CD4-positive, alpha-beta T cell treated with Interferon gamma for 1 hour (primary cell): ENCODE data around the gene DDX31.

Experiments used
- DNase-seq: peaks from one replicate; pipeline ENCODE4 v3.0.0-alpha.2; 2020

Gene DDX31

GRCh38 chr9:132632413-132633129 lies 37.2 kb downstream of the DDX31 start:
- DNase-seq, result no peak

DNA sequence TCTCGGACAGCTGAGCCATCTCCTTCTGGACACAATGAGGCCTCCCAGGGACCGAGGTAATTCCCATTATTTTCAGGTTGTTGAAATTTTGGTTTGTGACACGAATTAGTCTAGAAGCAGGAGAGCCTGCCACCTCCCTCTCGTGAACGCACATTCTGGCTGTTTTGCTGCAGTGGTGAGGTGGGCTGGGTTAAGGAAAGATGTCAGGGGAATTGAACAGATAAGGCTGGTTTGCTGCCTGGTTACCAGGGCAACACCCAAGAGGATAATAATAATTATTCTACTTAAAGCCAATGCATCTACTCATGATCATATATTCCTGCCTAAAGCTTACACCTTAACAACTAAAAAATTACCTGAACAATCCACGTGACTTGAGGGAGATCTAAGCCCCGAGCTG lies 38.1 kb downstream of the DDX31 start:
- no peak for DNase-seq

DNA sequence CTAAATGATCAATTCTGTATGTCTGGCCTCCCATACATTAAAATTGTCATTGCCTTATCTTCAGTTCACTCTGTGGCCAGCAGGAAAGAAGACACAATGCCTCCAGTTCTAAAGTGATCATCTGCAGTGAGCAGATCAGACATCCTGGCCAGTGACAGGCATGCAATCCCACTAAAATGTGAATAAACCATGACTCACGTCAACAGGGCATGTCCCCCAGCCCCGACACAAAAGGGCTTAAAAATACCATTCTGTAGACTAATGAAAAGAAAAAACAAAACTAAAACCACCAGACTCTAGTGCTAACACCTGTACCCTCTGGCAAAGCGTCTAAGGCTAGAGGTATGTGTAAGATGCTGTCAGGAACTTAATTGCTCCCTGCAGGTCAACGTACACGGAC lies 38.5 kb downstream of the DDX31 start:
- DNase-seq, result no peak

DNA sequence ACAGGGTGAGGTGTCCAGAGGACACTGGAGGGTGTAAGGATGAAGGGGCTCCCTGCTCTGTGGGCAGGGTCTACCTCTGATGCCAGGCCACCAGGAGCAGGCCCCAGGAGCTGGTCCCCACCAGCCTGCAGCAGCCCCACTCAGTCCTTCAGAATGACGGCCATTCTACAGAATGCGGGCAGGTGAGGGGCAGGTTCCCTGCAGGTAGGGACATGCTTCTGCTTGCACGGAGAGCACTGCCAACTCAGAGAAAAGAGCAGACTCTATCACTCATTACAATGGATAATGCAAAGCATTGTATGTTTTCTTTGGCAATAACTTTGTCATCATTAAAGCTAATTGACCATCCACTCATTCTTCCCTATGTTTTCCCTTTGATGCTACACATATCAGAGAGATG lies 39.0 kb downstream of the DDX31 start:
- no peak for DNase-seq

GRCh38 chr9:132630116-132630515 lies 39.7 kb downstream of the DDX31 start:
- no peak for DNase-seq

- no peak for DNase-seq
These were observed 41.0 kb downstream of the DDX31 start for GRCh38 chr9:132628746-132629145.

DNA sequence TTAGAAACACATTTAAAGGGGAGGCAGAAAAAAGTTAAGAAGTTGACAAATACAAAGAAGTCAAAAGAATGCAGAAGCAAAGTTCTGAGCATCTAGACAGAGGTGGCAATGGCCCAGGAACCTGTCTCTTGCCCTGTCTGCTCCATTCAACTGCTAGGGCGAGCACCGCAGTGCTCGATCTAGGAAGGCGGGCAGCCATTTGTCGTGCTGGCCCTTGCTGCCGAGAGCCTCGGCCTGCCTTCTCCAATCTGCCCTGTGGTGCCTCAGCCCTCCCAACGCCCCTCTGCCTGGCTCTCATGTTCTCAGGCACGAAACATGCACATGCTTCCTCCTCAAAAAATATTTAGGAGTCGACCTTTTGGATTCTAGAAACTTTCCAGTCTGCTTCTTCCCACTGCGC lies 42.2 kb downstream of the DDX31 start:
- DNase-seq, result no peak

- no peak for DNase-seq
These were observed 42.7 kb downstream of the DDX31 start for GRCh38 chr9:132627106-132627505.

DNA sequence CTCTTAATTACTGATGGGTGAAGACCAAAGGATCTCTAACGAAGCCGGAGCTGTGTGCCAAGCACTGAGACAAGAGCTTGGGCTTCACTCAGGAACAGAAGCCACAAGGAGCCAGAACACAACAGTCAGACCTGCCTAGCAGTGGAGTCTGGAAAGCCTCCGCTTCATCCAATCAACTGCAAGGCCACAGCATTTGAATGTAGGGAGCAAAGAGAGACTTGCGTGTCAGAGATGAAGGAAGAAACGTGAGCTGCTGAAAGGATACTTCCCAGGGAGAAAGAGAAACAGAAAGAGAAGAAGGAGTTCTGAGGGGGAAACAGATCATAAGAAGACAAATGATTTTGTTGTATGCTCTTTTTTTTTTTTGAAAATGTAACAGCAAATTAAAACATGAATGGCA lies 43.5 kb downstream of the DDX31 start:
- DNase-seq, result no peak

GRCh38 chr9:132622159-132622558 lies 47.6 kb downstream of the DDX31 start:
- no peak for DNase-seq

DNA sequence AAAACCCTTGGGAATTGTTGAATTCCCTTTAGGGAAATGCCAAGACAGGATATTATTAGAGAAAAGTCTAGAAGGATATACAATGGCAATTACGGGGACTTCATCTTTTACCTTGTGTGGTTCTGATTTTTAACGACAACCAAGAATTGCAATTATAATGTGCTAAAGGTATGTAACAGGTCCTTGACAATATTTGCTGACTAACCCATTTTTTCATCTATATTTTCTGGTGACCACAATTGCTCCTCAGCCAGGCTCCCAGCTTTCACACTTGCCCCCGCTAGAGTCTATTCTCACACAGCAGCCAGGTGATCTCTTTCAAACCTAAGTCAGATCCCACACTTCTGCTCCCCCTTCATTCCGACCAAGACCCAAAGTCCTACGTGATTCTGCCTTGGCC lies 53.1 kb downstream of the DDX31 start:
- DNase-seq, result no peak

DNA sequence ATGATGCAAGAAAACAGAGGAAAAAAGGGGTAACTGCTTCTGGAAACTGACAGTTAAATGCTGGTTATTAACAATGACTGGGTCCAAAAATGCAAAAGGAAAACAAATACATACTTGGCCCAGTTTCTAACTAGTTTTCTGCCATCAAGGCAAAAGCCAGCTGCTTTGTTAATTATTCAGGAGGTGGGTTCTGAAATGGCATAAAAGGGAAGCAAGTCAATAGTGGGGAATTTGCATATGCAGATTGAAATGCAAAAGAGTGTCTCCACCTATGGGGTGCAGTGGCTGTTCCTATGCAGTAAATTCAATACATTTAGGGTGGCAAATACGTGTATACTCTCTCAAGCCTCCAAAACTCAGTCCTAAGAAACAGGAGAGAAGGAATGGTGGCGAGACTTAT lies 54.0 kb downstream of the DDX31 start:
- DNase-seq, result no peak

DNA sequence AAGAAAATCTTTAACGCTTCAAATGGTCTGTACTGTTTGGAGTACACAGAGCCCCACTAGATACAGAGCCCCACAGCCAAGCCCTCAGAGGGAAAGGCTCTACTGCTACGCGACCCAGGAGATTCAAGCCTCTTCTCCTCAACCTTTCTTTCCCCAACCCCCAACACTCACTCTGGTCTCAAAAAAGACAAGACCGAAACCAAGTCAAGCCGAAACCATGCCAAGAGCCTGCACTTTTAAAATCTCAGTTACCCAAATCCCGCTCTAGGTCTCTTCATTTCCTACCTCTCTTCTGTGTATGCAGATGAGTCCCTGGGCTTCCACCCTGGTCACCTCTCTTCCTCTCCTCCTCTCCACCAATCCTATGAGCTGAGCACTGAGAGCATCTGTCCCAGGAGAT lies 55.5 kb downstream of the DDX31 start:
- DNase-seq, result no peak

- DNase-seq, result no peak
These were observed 59.1 kb downstream of the DDX31 start for GRCh38 chr9:132610661-132611060.

GRCh38 chr9:132609829-132610228 lies 60.0 kb downstream of the DDX31 start:
- no peak for DNase-seq

DNA sequence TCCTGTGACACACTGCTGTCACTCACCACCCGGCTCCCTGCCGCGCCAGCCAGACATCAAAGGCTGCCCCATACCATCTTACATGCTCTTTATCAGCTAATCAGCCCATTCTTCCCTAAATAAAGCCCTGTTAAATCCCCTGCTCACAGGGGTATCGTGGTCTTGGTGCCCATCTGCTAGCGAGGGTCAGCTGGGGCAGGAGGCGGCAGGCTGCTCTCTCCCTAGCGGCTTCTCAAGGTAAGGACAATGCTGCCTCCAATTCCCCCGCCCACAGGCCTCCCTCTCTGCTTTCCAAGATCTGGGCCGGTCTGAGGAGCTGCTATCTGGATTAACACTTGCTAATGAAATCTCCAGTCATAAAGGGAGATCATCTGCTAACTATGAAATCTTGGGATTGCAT lies 60.6 kb downstream of the DDX31 start:
- DNase-seq, result no peak

GRCh38 chr9:132606066-132606465 lies 63.7 kb downstream of the DDX31 start:
- DNase-seq, result no peak

DNA sequence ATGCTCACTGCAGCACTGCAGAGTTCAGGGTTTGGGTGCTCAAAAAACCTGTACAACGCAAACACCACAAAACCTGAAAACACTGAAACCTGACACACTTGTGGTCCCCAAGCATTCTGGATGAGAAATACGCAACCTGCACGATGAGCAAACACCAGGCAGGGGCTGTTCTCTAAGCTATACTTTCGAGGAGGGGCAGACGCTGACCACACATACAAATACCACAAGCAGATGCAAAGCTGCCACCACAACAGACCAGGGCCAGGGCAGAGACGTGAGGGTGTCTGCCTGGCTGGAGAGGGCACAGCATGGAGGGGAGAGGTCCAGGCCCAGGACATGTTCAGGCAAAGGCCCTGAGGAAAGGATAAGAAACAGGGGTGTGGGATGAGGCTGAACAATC lies 64.4 kb downstream of the DDX31 start:
- DNase-seq, result no peak

GRCh38 chr9:132602207-132602606 lies 67.6 kb downstream of the DDX31 start:
- no peak for DNase-seq

GRCh38 chr9:132600326-132600984 lies 69.3 kb downstream of the DDX31 start:
- DNase-seq, result no peak

- DNase-seq, result no peak
These were observed 72.6 kb downstream of the DDX31 start for GRCh38 chr9:132597073-132597775.

DNA sequence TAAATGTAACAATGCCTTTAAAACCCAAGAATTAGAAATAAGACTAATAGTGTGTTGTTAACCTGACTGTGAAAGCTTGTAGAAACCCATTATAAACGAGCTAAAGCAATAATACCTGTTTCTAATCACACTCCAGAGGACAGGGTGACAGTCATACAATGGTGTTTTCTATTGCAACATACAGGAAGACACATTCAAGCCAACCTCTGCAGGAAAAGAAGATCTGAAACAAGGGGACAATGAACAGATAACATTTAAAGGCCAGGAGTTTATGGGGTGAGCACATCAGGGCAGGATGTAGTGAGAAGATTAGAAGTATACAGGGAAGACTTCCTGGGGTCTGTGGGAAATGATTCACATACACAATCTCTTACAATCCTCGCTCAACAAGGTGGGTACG lies 73.6 kb downstream of the DDX31 start:
- no peak for DNase-seq

DNA sequence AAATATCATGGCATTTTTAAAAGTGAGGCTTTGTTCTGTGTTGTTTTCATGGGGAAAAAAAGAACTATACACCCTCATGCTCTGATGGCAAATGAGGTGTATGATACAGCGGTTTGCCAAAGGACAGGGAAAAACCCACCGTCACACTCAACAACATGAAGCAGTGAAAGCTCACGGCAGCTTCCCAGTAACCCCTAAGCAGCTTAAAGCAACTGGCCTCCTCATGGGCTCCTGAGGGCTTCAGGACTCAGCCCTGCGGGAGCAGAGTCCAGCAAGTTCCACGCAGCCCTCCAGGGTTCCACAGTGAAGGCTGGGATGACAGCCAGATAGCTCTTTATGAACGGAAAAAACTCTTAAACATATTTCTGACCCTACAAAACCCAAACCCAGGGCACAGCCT lies 74.5 kb downstream of the DDX31 start:
- no peak for DNase-seq

- no peak for DNase-seq
These were observed 75.4 kb downstream of the DDX31 start for GRCh38 chr9:132594412-132594811.
